SK-N-MC (cell line): ENCODE data around the gene CHST4.
"Not testable (repeated sequence)": the region's sequence is repeated elsewhere in the genome, so short reads cannot be mapped to it uniquely, and the experiment has no call there.

Source experiments
- DNase-seq: peaks from one replicate; pipeline ENCODE4 v3.0.0-alpha.2; 2011; ENCODE audit warnings: low read depth, low spot score
- H3K27ac ChIP-seq: fragments of 200-600 bp; sonication (generic); 2 replicates; pipeline ENCODE4 v1.5.1; 2016; ENCODE audit warnings: mixed run types
- H3K36me3 ChIP-seq: fragments of 200-600 bp; sonication (generic); 2 replicates; pipeline ENCODE4 v1.6.1; 2017; ENCODE audit warnings: antibody characterized with exemption, low read length, mixed read lengths; ENCODE audit not compliant: insufficient read depth
- H3K4me3 ChIP-seq: fragments of 200-600 bp; sonication (generic); 2 replicates; pipeline ENCODE4 v1.5.1; 2016
- H3K9ac ChIP-seq: fragments of 200-600 bp; sonication (generic); 2 replicates; pipeline ENCODE4 v1.8.0; 2017; ENCODE audit warnings: mixed run types, mixed read lengths; ENCODE audit not compliant: insufficient read length
- H3K9me3 ChIP-seq: fragments of 200-600 bp; sonication (generic); 2 replicates; pipeline ENCODE4 v1.6.1; 2017; ENCODE audit warnings: low read depth, mild to moderate bottlenecking, antibody characterized with exemption, low read length, moderate library complexity, mixed read lengths
- EZH2 ChIP-seq: fragments of 200-600 bp; sonication (generic); IDR thresholded peaks from one replicate; pipeline ENCODE4 v1.6.1; 2017; ENCODE audit warnings: antibody characterized with exemption
- FOXP2 ChIP-seq: optimal IDR thresholded peaks from 2 replicates; pipeline ENCODE3; 2011; ENCODE audit warnings: mild to moderate bottlenecking, moderate library complexity; ENCODE audit not compliant: insufficient read depth; ENCODE audit errors: extremely low read length, control extremely low read depth
- POLR2AphosphoS5 ChIP-seq: IDR thresholded peaks from 2 replicates; pipeline ENCODE4 v1.6.1; 2012; ENCODE audit warnings: mild to moderate bottlenecking, low read depth, low read length, borderline replicate concordance

CHST4 gene

DNA sequence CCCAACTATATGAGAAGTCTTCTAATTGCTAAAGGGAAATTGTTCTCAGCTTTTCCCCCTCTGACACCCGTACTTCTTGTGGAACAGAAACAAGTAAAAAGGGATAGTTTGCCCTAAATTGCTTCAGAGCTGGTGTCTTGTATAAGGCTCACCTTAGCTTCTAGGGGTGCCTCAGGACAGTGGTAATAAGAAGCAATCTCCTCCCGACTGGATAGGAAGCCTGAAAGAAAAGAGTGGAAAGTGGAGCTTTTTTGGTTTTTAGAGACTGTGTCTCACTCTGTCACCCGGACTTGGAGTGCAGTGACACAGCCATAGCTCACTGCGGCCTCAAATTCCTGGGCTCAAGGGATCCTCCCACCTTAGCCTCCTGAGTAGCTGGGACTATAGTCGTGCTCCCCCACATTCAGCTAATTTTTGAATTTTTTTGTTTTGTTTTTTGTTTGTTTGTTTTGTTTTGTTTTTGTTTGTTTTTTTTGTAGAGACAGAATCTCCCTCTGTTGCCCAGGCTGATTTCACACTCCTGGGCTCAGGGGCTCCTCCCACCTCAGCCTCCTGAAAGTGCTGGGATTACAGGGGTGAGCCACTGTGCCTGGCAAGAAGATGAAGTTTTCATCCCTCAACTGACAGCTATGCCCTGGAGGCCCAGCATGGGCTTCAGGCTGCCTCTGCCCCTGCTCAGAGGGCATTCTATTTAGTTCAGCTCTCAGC, 47.3 kb downstream of the CHST4 start:
- no peaks in the 10 kb centered on the region for H3K9me3 ChIP-seq
- TF ChIP-seq EZH2: no peak
- no peak for TF ChIP-seq FOXP2
- no peak for TF ChIP-seq POLR2AphosphoS5
- H3K36me3 ChIP-seq: no peaks in the 10 kb centered on the region
- no peak for DNase-seq
- no peak overlapping the region for H3K27ac ChIP-seq
- H3K4me3 ChIP-seq: no peak overlapping the region
- H3K9ac ChIP-seq: no peak overlapping the region

DNA sequence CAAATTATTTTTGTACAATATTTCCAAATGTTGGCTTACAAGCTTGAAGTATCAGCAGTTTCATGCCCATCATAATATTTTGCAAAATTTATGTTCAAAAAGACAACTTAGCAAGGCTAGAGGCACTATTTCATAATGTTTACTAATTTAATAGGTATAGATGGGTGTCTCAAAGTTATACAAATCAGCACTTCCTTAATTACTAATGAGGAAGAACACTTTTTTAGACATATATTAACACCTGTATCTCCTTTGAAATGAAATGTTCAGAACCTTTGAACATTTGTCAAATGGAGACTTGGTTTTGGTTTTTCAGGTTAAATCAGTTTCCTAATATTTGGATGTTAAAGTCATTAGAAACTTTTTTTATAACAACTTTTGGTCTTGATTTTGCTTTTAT, 48.5 kb downstream of the CHST4 start:
- H3K36me3 ChIP-seq: no peaks in the 10 kb centered on the region
- no peak overlapping the region for H3K4me3 ChIP-seq
- H3K9ac ChIP-seq: no peak overlapping the region
- H3K9me3 ChIP-seq: no peaks in the 10 kb centered on the region
- H3K27ac ChIP-seq: no peak overlapping the region
- no peak for DNase-seq
- TF ChIP-seq FOXP2 (no peak), EZH2 (no peak), POLR2AphosphoS5 (no peak)

DNA sequence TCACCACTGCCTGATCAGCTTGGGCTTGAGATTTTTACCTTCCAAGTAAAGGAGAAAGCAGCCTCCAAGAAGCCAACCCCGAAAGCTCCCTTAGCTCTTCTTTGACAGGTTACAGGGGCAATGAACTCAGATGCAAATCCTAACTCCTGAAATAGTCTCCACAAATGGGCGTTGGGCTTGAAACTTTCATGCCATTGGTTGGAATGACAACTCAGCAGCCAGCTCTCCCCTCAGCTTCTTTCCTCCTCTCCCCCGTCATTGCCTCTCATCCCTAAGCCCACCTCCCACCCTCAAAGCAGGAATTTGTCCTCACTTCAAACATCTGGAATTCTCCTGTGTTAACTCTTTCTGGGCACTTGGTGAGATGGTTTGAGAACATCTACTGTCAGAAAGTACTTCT, 50.7 kb downstream of the CHST4 start, which contains the start of gene TAT:
TSS of gene TAT (minus strand) at position 122 of the 400 bp plus-strand sequence. CDS start 677 bp downstream, outside the sequence.
- DNase-seq: no peak
- Histone ChIP-seq H3K36me3 (no peaks in the 10 kb centered on the region), H3K4me3 (no peak within 1 kb of the TSS), H3K9ac (no peak within 1 kb of the TSS), H3K27ac (no peak within 1 kb of the TSS), H3K9me3 (no peaks in the 10 kb centered on the region)
- TF ChIP-seq EZH2: no peak

DNA sequence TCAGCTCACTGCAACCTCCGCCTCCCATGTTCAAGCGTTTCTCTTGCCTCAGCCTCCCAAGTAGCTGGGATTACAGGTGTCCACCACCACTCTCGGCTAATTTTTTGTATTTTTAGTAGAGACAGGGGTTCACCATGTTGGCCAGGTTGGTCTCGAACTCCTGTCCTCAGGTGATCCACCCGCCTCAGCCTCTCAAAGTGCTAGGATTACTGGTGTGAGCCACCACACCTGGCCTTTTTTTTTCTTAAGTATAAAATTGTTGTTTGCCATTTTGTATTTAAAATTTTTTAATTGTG, 56.3 kb downstream of the CHST4 start:
- not testable (repeated sequence) for H3K9ac ChIP-seq, H3K4me3 ChIP-seq, H3K27ac ChIP-seq, H3K9me3 ChIP-seq, DNase-seq, H3K36me3 ChIP-seq

DNA sequence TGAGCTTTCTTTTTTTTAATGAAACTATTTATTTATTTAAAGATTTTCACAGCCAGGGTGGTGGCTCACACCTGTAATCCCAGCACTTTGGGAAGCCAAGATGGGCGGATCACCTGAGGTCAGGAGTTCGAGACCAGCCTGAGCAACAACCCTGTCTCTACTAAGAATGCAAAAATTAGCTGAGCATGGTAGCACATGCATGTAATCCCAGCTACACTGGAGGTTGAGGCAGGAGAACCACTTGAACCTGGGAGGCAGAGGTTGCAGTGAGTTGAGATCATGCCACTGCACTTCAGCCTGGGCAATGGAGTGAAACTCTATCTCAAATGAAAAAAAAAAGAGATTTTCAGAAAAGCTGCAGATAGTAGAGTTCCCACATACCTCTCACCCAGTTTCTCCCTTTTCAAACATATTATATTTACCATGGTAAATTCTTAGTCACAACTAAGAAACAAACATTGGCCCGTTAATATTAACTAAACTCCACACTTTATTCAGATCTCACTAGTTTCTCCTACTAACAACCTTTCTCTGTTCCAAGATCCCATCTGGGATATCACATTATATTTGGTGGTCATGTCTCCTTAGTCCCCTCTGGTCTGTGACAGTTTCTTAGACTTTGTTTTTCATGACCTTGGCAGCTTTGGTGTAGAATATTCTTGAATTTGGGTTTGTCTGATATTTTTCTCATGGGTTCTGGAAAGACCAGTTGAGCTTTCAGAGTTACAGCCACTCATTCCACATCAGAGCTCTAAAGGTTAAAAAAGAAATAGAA, 58.5 kb downstream of the CHST4 start:
- no peak overlapping the region for H3K27ac ChIP-seq
- TF ChIP-seq FOXP2: no peak
- TF ChIP-seq EZH2: no peak
- TF ChIP-seq POLR2AphosphoS5: no peak
- no peaks in the 10 kb centered on the region for H3K9me3 ChIP-seq
- DNase-seq: no peak
- H3K36me3 ChIP-seq: no peaks in the 10 kb centered on the region
- no peak overlapping the region for H3K4me3 ChIP-seq
- H3K9ac ChIP-seq: no peak overlapping the region

DNA sequence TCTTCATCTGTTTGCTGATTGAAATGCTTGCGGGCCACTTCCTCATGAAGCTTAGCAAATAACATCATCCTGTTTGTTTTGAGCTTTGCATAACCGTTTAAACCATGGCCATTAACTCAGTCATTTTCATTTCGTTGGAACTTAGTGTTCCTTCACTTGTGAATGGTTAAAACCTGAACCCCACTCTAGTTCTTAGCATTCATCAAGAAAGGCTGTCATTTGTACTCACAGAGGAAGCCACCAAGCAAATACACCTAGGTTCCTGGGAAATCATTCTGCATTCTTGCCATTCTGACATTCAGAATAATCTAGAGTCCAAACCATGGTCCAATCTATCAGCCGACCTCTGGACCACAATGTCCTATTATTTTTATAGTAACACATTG, 59.1 kb downstream of the CHST4 start:
- no peaks in the 10 kb centered on the region for H3K36me3 ChIP-seq
- H3K4me3 ChIP-seq: no peak overlapping the region
- no peaks in the 10 kb centered on the region for H3K9me3 ChIP-seq
- no peak overlapping the region for H3K9ac ChIP-seq
- H3K27ac ChIP-seq: no peak overlapping the region
- TF ChIP-seq EZH2 (no peak), POLR2AphosphoS5 (no peak), FOXP2 (no peak)
- no peak for DNase-seq
